Measurements from ENCODE around the gene ST8SIA4.

- TF ChIP-seq CTCF (IDR thresholded peaks at IDR 0.05) (no peak), POLR2A (IDR thresholded peaks at IDR 0.05) (no peak)
Observed at GRCh38 chr5:100896054-100896453, 7.0 kb downstream of the ST8SIA4 start.
